MM.1S (cell line): ENCODE data around the gene COL5A1.

Source experiments
- DNase-seq: peaks from one replicate; pipeline ENCODE4 v3.0.0-alpha.2; 2015
- H2AFZ ChIP-seq: fragments of 300-600 bp; sonication (generic); 2 replicates; pipeline ENCODE4 v1.6.0; 2016; ENCODE audit warnings: antibody characterized with exemption, low read length
- H3F3A ChIP-seq: fragments of 300-600 bp; sonication (generic); 2 replicates; pipeline ENCODE4 v1.6.1; 2016; ENCODE audit warnings: mild to moderate bottlenecking, antibody characterized with exemption, low read length, moderate library complexity, mixed read lengths; ENCODE audit not compliant: insufficient read depth
- H3K27ac ChIP-seq: fragments of 300-600 bp; sonication (generic); 2 replicates; pipeline ENCODE4 v1.5.1; 2016; ENCODE audit warnings: mild to moderate bottlenecking, low read length
- H3K27me3 ChIP-seq: fragments of 300-600 bp; sonication (generic); replicated peaks from 2 replicates; pipeline ENCODE4 v1.6.0; 2016; ENCODE audit warnings: low read length; ENCODE audit not compliant: insufficient read depth
- H3K36me3 ChIP-seq: fragments of 300-600 bp; sonication (generic); replicated peaks from 2 replicates; pipeline ENCODE4 v1.6.1; 2016; ENCODE audit warnings: mild to moderate bottlenecking, low read length, mixed read lengths; ENCODE audit not compliant: insufficient read depth
- H3K4me1 ChIP-seq: fragments of 300-600 bp; sonication (generic); 2 replicates; pipeline ENCODE4 v1.6.1; 2016; ENCODE audit warnings: low read length, mixed read lengths
- H3K4me2 ChIP-seq: fragments of 300-600 bp; sonication (generic); 2 replicates; pipeline ENCODE4 v1.6.0; 2016; ENCODE audit warnings: low read depth, low read length
- H3K4me3 ChIP-seq: fragments of 300-600 bp; sonication (generic); 2 replicates; pipeline ENCODE4 v1.5.1; 2016; ENCODE audit warnings: low read length, mixed read lengths
- H3K79me2 ChIP-seq: fragments of 300-600 bp; sonication (generic); 2 replicates; pipeline ENCODE4 v1.6.1; 2016; ENCODE audit warnings: mixed run types, low read length, mixed read lengths
- H3K9ac ChIP-seq: fragments of 300-600 bp; sonication (generic); 2 replicates; pipeline ENCODE4 v1.6.1; 2016; ENCODE audit warnings: low read length, mixed read lengths
- H3K9me2 ChIP-seq: fragments of 300-600 bp; sonication (generic); replicated peaks from 2 replicates; pipeline ENCODE4 v1.6.1; 2016; ENCODE audit warnings: mild to moderate bottlenecking, low read length, mixed read lengths; ENCODE audit not compliant: insufficient read depth
- H3K9me3 ChIP-seq: fragments of 300-600 bp; sonication (generic); replicated peaks from 2 replicates; pipeline ENCODE4 v1.6.1; 2016; ENCODE audit warnings: mild to moderate bottlenecking, low read length, mixed read lengths; ENCODE audit not compliant: insufficient read depth
- H4K20me1 ChIP-seq: fragments of 300-600 bp; sonication (generic); 2 replicates; pipeline ENCODE4 v1.6.1; 2016; ENCODE audit warnings: mild to moderate bottlenecking, low read length, moderate library complexity, mixed read lengths; ENCODE audit not compliant: insufficient read depth
- EZH2 ChIP-seq: fragments of 300-600 bp; sonication (generic); optimal IDR thresholded peaks from 2 replicates; pipeline ENCODE3; 2017; ENCODE audit warnings: low read depth, mild to moderate bottlenecking, antibody characterized with exemption, low read length, mixed read lengths
- EZH2phosphoT487 ChIP-seq: fragments of 300-600 bp; sonication (generic); IDR thresholded peaks from 2 replicates; pipeline ENCODE4 v1.6.1; 2018; ENCODE audit warnings: antibody characterized with exemption, low read length
- TF ChIP-seq, protein P1 (sequence below): fragments of 300-600 bp; sonication (generic); IDR thresholded peaks from 2 replicates; pipeline ENCODE4 v1.5.1; 2016; ENCODE audit warnings: antibody characterized with exemption, low read length, mixed read lengths

The COL5A1 gene

GRCh38 chr9:134690946-134691694, 49.5 kb downstream of the COL5A1 start:
- H3K79me2 ChIP-seq: no peaks in the 10 kb centered on the region
- H3K36me3 ChIP-seq: no peaks in the 10 kb centered on the region

DNA sequence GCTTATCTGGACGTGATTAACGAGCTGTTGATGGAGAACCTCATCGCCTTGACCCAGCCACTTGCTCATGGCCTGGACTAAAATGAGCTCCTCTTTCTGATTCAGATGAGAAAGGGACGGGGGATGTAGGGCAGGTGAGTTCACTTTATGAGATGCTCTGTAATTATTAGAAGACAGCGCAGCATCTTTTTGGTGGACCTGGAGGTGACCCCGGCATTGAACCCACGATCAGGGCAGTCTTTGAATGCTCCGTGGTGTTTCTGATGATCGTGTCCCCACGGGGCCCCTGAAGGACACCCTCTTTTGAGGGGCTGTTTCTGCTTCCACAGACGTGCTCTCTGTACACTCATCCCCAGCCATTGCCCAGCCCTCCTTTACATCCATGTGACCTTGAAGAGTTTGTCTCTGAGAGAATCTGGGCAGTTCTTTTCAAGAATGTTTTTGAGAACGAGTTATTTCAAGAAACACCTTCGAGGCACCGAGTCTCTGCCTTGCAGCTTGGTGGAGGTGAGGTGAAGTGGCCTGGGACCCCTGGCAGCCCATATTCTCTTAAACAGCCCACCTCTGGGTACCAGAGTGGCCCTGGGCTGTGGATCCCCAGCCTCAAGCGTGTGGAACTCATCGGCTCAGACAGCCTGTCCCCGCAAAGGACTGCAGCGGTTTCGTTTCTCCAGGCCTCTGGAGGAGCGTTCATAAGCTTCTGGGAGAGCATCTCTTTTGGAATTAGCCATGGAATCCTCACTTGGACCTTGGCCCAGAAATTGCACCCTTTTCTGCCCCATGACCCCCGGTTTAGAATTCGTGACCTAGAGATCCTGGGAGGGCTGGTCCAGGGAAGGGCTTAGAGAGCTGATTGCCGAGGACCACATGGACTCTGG, 50.3 kb downstream of the COL5A1 start:
- Histone ChIP-seq H3K4me3 (no peak overlapping the region), H3K36me3 (no peaks in the 10 kb centered on the region), H3K9ac (no peak overlapping the region), H4K20me1 (no peaks in the 10 kb centered on the region), H3K27ac (no peak overlapping the region), H3K4me1 (no peaks in the 10 kb centered on the region), H2AFZ (no peak overlapping the region), H3F3A (no peaks in the 10 kb centered on the region), H3K9me3 (no peaks in the 10 kb centered on the region), H3K9me2 (no peaks in the 10 kb centered on the region), H3K4me2 (no peak overlapping the region), H3K79me2 (no peaks in the 10 kb centered on the region), H3K27me3 (peaks cover 90% of the 10 kb centered on the region)
- no peak for DNase-seq
- TF ChIP-seq EZH2phosphoT487 (no peak), EZH2 (no peak)
- TF ChIP-seq, protein P1, sequence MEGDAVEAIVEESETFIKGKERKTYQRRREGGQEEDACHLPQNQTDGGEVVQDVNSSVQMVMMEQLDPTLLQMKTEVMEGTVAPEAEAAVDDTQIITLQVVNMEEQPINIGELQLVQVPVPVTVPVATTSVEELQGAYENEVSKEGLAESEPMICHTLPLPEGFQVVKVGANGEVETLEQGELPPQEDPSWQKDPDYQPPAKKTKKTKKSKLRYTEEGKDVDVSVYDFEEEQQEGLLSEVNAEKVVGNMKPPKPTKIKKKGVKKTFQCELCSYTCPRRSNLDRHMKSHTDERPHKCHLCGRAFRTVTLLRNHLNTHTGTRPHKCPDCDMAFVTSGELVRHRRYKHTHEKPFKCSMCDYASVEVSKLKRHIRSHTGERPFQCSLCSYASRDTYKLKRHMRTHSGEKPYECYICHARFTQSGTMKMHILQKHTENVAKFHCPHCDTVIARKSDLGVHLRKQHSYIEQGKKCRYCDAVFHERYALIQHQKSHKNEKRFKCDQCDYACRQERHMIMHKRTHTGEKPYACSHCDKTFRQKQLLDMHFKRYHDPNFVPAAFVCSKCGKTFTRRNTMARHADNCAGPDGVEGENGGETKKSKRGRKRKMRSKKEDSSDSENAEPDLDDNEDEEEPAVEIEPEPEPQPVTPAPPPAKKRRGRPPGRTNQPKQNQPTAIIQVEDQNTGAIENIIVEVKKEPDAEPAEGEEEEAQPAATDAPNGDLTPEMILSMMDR: no peak

More at GRCh38 chr9:134690946-134691694, 49.5 kb downstream of the COL5A1 start:
- H3K4me3 ChIP-seq: no peak overlapping the region
- H2AFZ ChIP-seq: no peak overlapping the region
- no peaks in the 10 kb centered on the region for H3K9me3 ChIP-seq
- H3K27me3 ChIP-seq: peaks cover 84% of the 10 kb centered on the region
- no peaks in the 10 kb centered on the region for H3K4me1 ChIP-seq
- H4K20me1 ChIP-seq: no peaks in the 10 kb centered on the region
- no peak overlapping the region for H3K9ac ChIP-seq
- H3F3A ChIP-seq: no peaks in the 10 kb centered on the region
- H3K4me2 ChIP-seq: no peak overlapping the region
- H3K27ac ChIP-seq: no peak overlapping the region
- no peaks in the 10 kb centered on the region for H3K9me2 ChIP-seq
- TF ChIP-seq, protein P1: no peak
- TF ChIP-seq EZH2phosphoT487 (no peak), EZH2 (no peak)
- no peak for DNase-seq

DNA sequence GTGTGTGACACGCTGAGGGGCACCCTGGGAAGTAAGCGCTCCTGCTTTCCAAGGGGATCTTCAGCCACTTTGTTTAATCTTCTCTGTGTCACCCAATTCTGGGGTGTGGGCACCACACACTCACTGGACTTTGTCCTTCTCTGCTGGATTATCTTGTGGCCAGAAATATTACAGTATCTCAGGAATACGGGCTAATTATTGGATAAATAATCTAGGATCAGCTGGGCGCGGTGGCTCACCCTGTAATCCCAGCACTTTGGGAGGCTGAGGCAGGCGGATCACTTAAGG, 50.9 kb downstream of the COL5A1 start:
- H3K9me3 ChIP-seq: no peaks in the 10 kb centered on the region
- peaks cover 94% of the 10 kb centered on the region for H3K27me3 ChIP-seq
- H3K27ac ChIP-seq: no peak overlapping the region
- H3K4me3 ChIP-seq: no peak overlapping the region
- no peak overlapping the region for H3K4me2 ChIP-seq
- H3K9me2 ChIP-seq: no peaks in the 10 kb centered on the region
- DNase-seq: no peak
- H2AFZ ChIP-seq: no peak overlapping the region
- no peaks in the 10 kb centered on the region for H3K79me2 ChIP-seq
- no peaks in the 10 kb centered on the region for H3K4me1 ChIP-seq
- no peaks in the 10 kb centered on the region for H3K36me3 ChIP-seq
- H3K9ac ChIP-seq: no peak overlapping the region
- no peaks in the 10 kb centered on the region for H3F3A ChIP-seq
- no peaks in the 10 kb centered on the region for H4K20me1 ChIP-seq
- TF ChIP-seq EZH2 (no peak), EZH2phosphoT487 (no peak)
- TF ChIP-seq, protein P1: no peak
